WTC11 (cell line): ENCODE results near the gene ADAT3. TPM values are rescaled to one million over a fixed set of nuclear protein-coding genes. Genes with fewer than 3 reads are reported as not detected.

ENCODE experiments used
- ATAC-seq: fragments of 200-7000 bp; cut with Tn5 transposase; 2 replicates; pipeline ENCODE4 v1.10.0; 2021; ENCODE audit warnings: mild to moderate bottlenecking, moderate library complexity
- CTCF ChIA-PET: fragments of 300-600 bp; sonication (Branson Sonifier 250); formaldehyde crosslinking; loops from one replicate; lab custom pipeline; 2021; ENCODE audit warnings: antibody characterized with exemption; lab: Charles Lee
- POLR2A ChIA-PET: fragments of 350-600 bp; sonication (Branson Sonifier 250); formaldehyde crosslinking; loops from one replicate; lab custom pipeline; 2021; ENCODE audit warnings: antibody characterized with exemption; lab: Charles Lee
- DNase-seq: peaks from one replicate; pipeline ENCODE4 v3.0.0; 2021; ENCODE audit warnings: low spot score
- H3K27ac Mint-ChIP-seq: 2 replicates; pipeline ENCODE4 v1.8.0; 2021; ENCODE audit warnings: mixed read lengths
- H3K27me3 Mint-ChIP-seq: 2 replicates; pipeline ENCODE4 v1.8.0; 2021; ENCODE audit warnings: low read depth, mild to moderate bottlenecking, moderate library complexity, mixed read lengths
- H3K36me3 Mint-ChIP-seq: 2 replicates; pipeline ENCODE4 v1.8.0; 2021; ENCODE audit warnings: mixed read lengths
- H3K4me1 Mint-ChIP-seq: 2 replicates; pipeline ENCODE4 v1.8.0; 2022; ENCODE audit warnings: mixed read lengths
- H3K4me3 Mint-ChIP-seq: 2 replicates; pipeline ENCODE4 v1.8.0; 2021; ENCODE audit warnings: mild to moderate bottlenecking, moderate library complexity, mixed read lengths
- H3K9me3 Mint-ChIP-seq: 2 replicates; pipeline ENCODE4 v1.8.0; 2021; ENCODE audit warnings: mixed read lengths
- AFF4 ChIP-seq: sonication (generic); formaldehyde crosslinking; IDR thresholded peaks from 2 replicates; pipeline ENCODE4 v1.8.1; 2023; ENCODE audit warnings: mild to moderate bottlenecking, missing genetic modification reagents, borderline replicate concordance
- ARID4B ChIP-seq: sonication (generic); formaldehyde crosslinking; IDR thresholded peaks from 2 replicates; pipeline ENCODE4 v1.8.0; 2023; ENCODE audit warnings: missing genetic modification reagents, mild to moderate bottlenecking, borderline replicate concordance
- EMX1 ChIP-seq: fragments of 250-450 bp; sonication (Bioruptor Pico); IDR thresholded peaks from 2 replicates; pipeline ENCODE4 v1.8.0; 2021; ENCODE audit warnings: mild to moderate bottlenecking
- FOXP1 ChIP-seq: sonication (generic); formaldehyde crosslinking; IDR thresholded peaks from 2 replicates; pipeline ENCODE4 v1.8.0; 2022; ENCODE audit warnings: missing genetic modification reagents, mild to moderate bottlenecking, moderate library complexity, borderline replicate concordance
- MAX ChIP-seq: sonication (generic); formaldehyde crosslinking; IDR thresholded peaks from 2 replicates; pipeline ENCODE4 v1.8.0; 2022; ENCODE audit warnings: mild to moderate bottlenecking, missing genetic modification reagents
- MYBL2 ChIP-seq: sonication (generic); formaldehyde crosslinking; IDR thresholded peaks from 2 replicates; pipeline ENCODE4 v1.8.1; 2023; ENCODE audit warnings: mild to moderate bottlenecking, moderate library complexity, missing genetic modification reagents
- NFATC4 ChIP-seq: fragments of 250-450 bp; sonication (Bioruptor Pico); IDR thresholded peaks from 2 replicates; pipeline ENCODE4 v1.9.0; 2021; ENCODE audit warnings: mild to moderate bottlenecking
- NR3C1 ChIP-seq: sonication (generic); formaldehyde crosslinking; conservative IDR thresholded peaks from 2 replicates; pipeline ENCODE4 v1.8.1; 2023; ENCODE audit warnings: low read depth, mild to moderate bottlenecking, missing genetic modification reagents
- SMAD3 ChIP-seq: sonication (generic); formaldehyde crosslinking; IDR thresholded peaks from 2 replicates; pipeline ENCODE4 v1.8.0; 2022; ENCODE audit warnings: missing genetic modification reagents, mild to moderate bottlenecking, borderline replicate concordance
- TEAD1 ChIP-seq: sonication (generic); formaldehyde crosslinking; IDR thresholded peaks from 2 replicates; pipeline ENCODE4 v1.8.0; 2022; ENCODE audit warnings: mild to moderate bottlenecking, missing genetic modification reagents
- TEAD4 ChIP-seq: sonication (generic); formaldehyde crosslinking; IDR thresholded peaks from 2 replicates; pipeline ENCODE4 v1.8.0; 2022; ENCODE audit warnings: mild to moderate bottlenecking, missing genetic modification reagents
- ZNF121 ChIP-seq: sonication (generic); formaldehyde crosslinking; IDR thresholded peaks from 2 replicates; pipeline ENCODE4 v1.8.0; 2023; ENCODE audit warnings: missing genetic modification reagents
- ZNF232 ChIP-seq: sonication (generic); formaldehyde crosslinking; IDR thresholded peaks from 2 replicates; pipeline ENCODE4 v1.8.0; 2022; ENCODE audit warnings: mild to moderate bottlenecking, missing genetic modification reagents
- ZNF263 ChIP-seq: sonication (generic); formaldehyde crosslinking; IDR thresholded peaks from 2 replicates; pipeline ENCODE4 v1.8.1; 2022; ENCODE audit warnings: low read depth, mild to moderate bottlenecking, moderate library complexity, missing genetic modification reagents
- ZNF281 ChIP-seq: sonication (generic); formaldehyde crosslinking; IDR thresholded peaks from 2 replicates; pipeline ENCODE4 v1.8.0; 2023; ENCODE audit warnings: mild to moderate bottlenecking, missing genetic modification reagents
- ZNF396 ChIP-seq: fragments of 250-450 bp; sonication (Bioruptor Pico); IDR thresholded peaks from 2 replicates; pipeline ENCODE4 v1.8.0; 2021; ENCODE audit warnings: mild to moderate bottlenecking, moderate library complexity, borderline replicate concordance
- ZNF512 ChIP-seq: sonication (generic); formaldehyde crosslinking; IDR thresholded peaks from 2 replicates; pipeline ENCODE4 v1.8.1; 2022; ENCODE audit warnings: missing genetic modification reagents, borderline replicate concordance
- ZSCAN18 ChIP-seq: fragments of 250-450 bp; sonication (Bioruptor Pico); IDR thresholded peaks from 2 replicates; pipeline ENCODE4 v2.1.2; 2022; ENCODE audit warnings: mild to moderate bottlenecking, moderate library complexity
- total RNA-seq: library from RNA; stranded (reverse); gene quantifications from 3 replicates; pipeline ENCODE4 v1.2.3, GENCODE V29; 2021

ADAT3 gene
- total RNA-seq, 1 experiment from 2014 or later: 20.3 TPM

GRCh38 chr19:1961000-1961883 is 56.0 kb downstream of the ADAT3 start:
- peaks cover 4% of the 10 kb centered on the region; the same call in 1 of the 2 replicates for H3K4me1 Mint-ChIP-seq
- ATAC-seq (no peak), DNase-seq (no peak)
- H3K27me3 Mint-ChIP-seq: no peaks in the 10 kb centered on the region
- no peak overlapping the region for H3K27ac Mint-ChIP-seq
- TF ChIP-seq FOXP1 (CRISPR knock-in tag) (0 out of 2 replicates have a peak, but pooled peaks have one; percentile 30), EMX1 (CRISPR knock-in tag) (no peak), ZNF121 (CRISPR knock-in tag) (peak; percentile 91)
- ChIA-PET POLR2A (no interaction called here), CTCF (interaction anchor here (1.0 kb wide), 1 partner anchor 15 kb away, joined by 6 read pairs; no protein-coding TSS in a partner anchor)
- H3K9me3 Mint-ChIP-seq: no peaks in the 10 kb centered on the region
- H3K36me3 Mint-ChIP-seq: peaks cover 4% of the 10 kb centered on the region; the same call in 1 of the 2 replicates
- H3K4me3 Mint-ChIP-seq: no peak overlapping the region

- CTCF ChIA-PET: interaction anchor here (1.3 to 1.8 kb wide), 2 partner anchors 9 to 17 kb away, joined by 3 to 4 read pairs; no protein-coding TSS in a partner anchor
- ATAC-seq: no peak
- POLR2A ChIA-PET: no interaction called here
- no peaks in the 10 kb centered on the region for H3K27me3 Mint-ChIP-seq
- H3K36me3 Mint-ChIP-seq: peaks cover 4% of the 10 kb centered on the region; the same call in 1 of the 2 replicates
- no peaks in the 10 kb centered on the region for H3K4me1 Mint-ChIP-seq
- H3K9me3 Mint-ChIP-seq: no peaks in the 10 kb centered on the region
- no peak for DNase-seq
- H3K4me3 Mint-ChIP-seq: no peak overlapping the region
- H3K27ac Mint-ChIP-seq: no peak overlapping the region
- TF ChIP-seq ARID4B (CRISPR knock-in tag) (no peak), MYBL2 (CRISPR knock-in tag) (no peak), AFF4 (CRISPR knock-in tag) (no peak), ZNF281 (no peak), NFATC4 (no peak), ZNF396 (no peak), TEAD1 (no peak), TEAD4 (CRISPR knock-in tag) (no peak), EMX1 (CRISPR knock-in tag) (no peak), ZNF512 (CRISPR knock-in tag) (no peak), ZSCAN18 (CRISPR knock-in tag) (no peak), ZNF263 (CRISPR knock-in tag) (no peak), SMAD3 (CRISPR knock-in tag) (no peak), NR3C1 (CRISPR knock-in tag) (no peak), ZNF232 (CRISPR knock-in tag) (no peak), MAX (CRISPR knock-in tag) (no peak)
Observed at GRCh38 chr19:1962674-1963073, 57.5 kb downstream of the ADAT3 start.
